Neural cell (in vitro differentiated cells): ENCODE measurements around the gene FSCN2. TPM values are rescaled to one million over a fixed set of nuclear protein-coding genes. Genes with fewer than 3 reads are reported as not detected.

Experiments
- H2AFZ ChIP-seq: fragments of 200-600, 300-800 bp; sonication (generic), shearing (Covaris generic); 2 replicates; pipeline ENCODE4 v1.6.0; 2014; ENCODE audit warnings: low read depth, mild to moderate bottlenecking, antibody characterized with exemption, low read length, moderate library complexity
- H3F3A ChIP-seq: fragments of 200-600 bp; shearing (Covaris generic); 2 replicates; pipeline ENCODE4 v1.6.1; 2016; ENCODE audit warnings: mild to moderate bottlenecking, moderate library complexity, mixed read lengths, antibody characterized with exemption, low read length; ENCODE audit not compliant: insufficient read depth, poor library complexity, severe bottlenecking
- H3K27ac ChIP-seq: fragments of 200-600, 300-800 bp; sonication (generic), shearing (Covaris generic); 2 replicates; pipeline ENCODE4 v1.5.1; 2014; ENCODE audit warnings: mild to moderate bottlenecking, low read length, moderate library complexity
- H3K27me3 ChIP-seq: fragments of 300-800, 200-600 bp; sonication (generic), shearing (Covaris generic); 2 replicates; pipeline ENCODE4 v1.6.0; 2014; ENCODE audit warnings: mild to moderate bottlenecking, low read depth, low read length, moderate library complexity; ENCODE audit not compliant: insufficient read depth
- H3K36me3 ChIP-seq: fragments of 300-800, 200-600 bp; sonication (generic), shearing (Covaris generic); 2 replicates; pipeline ENCODE4 v1.5.1; 2014; ENCODE audit warnings: mild to moderate bottlenecking, antibody characterized with exemption, low read length, moderate library complexity; ENCODE audit not compliant: insufficient read depth
- H3K4me2 ChIP-seq: fragments of 300-800, 200-600 bp; sonication (generic), shearing (Covaris generic); 2 replicates; pipeline ENCODE4 v1.6.0; 2014; ENCODE audit warnings: mild to moderate bottlenecking, low read length
- H3K4me3 ChIP-seq: fragments of 300-800, 200-600 bp; sonication (generic), shearing (Covaris generic); 2 replicates; pipeline ENCODE4 v1.5.1; 2014; ENCODE audit warnings: mild to moderate bottlenecking, low read length, moderate library complexity
- H3K79me2 ChIP-seq: fragments of 200-600 bp; shearing (Covaris generic); replicated peaks from 2 replicates; pipeline ENCODE4 v1.6.0; 2014; ENCODE audit warnings: mild to moderate bottlenecking, low read length, moderate library complexity; ENCODE audit not compliant: insufficient read depth
- H3K9ac ChIP-seq: fragments of 300-800, 200-600 bp; sonication (generic), shearing (Covaris generic); 2 replicates; pipeline ENCODE4 v1.6.1; 2016; ENCODE audit warnings: mild to moderate bottlenecking, low read length, mixed read lengths
- H3K9me2 ChIP-seq: fragments of 200-600 bp; shearing (Covaris generic); 2 replicates; pipeline ENCODE4 v1.6.1; 2016; ENCODE audit warnings: mild to moderate bottlenecking, low read length, mixed read lengths; ENCODE audit not compliant: insufficient read depth
- H3K9me3 ChIP-seq: fragments of 200-600, 300-800 bp; sonication (generic), shearing (Covaris generic); 2 replicates; pipeline ENCODE4 v1.6.1; 2016; ENCODE audit warnings: mild to moderate bottlenecking, mixed run types, low read length, moderate library complexity, mixed read lengths
- H4K20me1 ChIP-seq: fragments of 200-600 bp; shearing (Covaris generic); 2 replicates; pipeline ENCODE4 v1.6.1; 2016; ENCODE audit warnings: mild to moderate bottlenecking, mixed run types; ENCODE audit not compliant: insufficient read depth
- EP300 ChIP-seq: fragments of 450-650 bp; conservative IDR thresholded peaks from 2 replicates; pipeline ENCODE4 v1.6.1; 2014; ENCODE audit warnings: antibody characterized with exemption, mild to moderate bottlenecking, moderate library complexity; ENCODE audit not compliant: poor library complexity, severe bottlenecking
- EZH2 ChIP-seq: fragments of 200-600, 300-800 bp; shearing (Covaris generic), sonication (generic); IDR thresholded peaks from 2 replicates; pipeline ENCODE4 v1.6.1; 2014; ENCODE audit warnings: antibody characterized with exemption, low read length, borderline replicate concordance, mild to moderate bottlenecking; ENCODE audit not compliant: insufficient read depth, poor library complexity, severe bottlenecking
- MXI1 ChIP-seq: fragments of 450-650 bp; conservative IDR thresholded peaks from 2 replicates; pipeline ENCODE4 v1.6.1; 2014; ENCODE audit warnings: antibody characterized with exemption, mild to moderate bottlenecking; ENCODE audit not compliant: poor library complexity, severe bottlenecking
- POLR2AphosphoS5 ChIP-seq: IDR thresholded peaks from 2 replicates; pipeline ENCODE4 v1.6.1; 2012
- RAD21 ChIP-seq: fragments of 450-650 bp; conservative IDR thresholded peaks from 2 replicates; pipeline ENCODE4 v1.6.1; 2014; ENCODE audit warnings: antibody characterized with exemption, mild to moderate bottlenecking, moderate library complexity
- SMC3 ChIP-seq: fragments of 450-650 bp; conservative IDR thresholded peaks from 2 replicates; pipeline ENCODE4 v1.6.1; 2014; ENCODE audit warnings: antibody characterized with exemption, mild to moderate bottlenecking, moderate library complexity; ENCODE audit not compliant: poor library complexity
- TAF1 ChIP-seq: IDR thresholded peaks from 2 replicates; pipeline ENCODE4 v1.6.1; 2012; ENCODE audit warnings: low read depth
- polyA plus RNA-seq: library from polyadenylated mRNA; depleted of rRNA; stranded (reverse); fragments of >200 nt; gene quantifications from 2 replicates; pipeline ENCODE4 v1.2.3, GENCODE V29; 2014
- TF ChIP-seq, protein P1 (sequence below): IDR thresholded peaks from 2 replicates; pipeline ENCODE4 v1.6.1; 2012; ENCODE audit warnings: borderline replicate concordance
- TF ChIP-seq, protein P2 (sequence below): fragments of 450-650 bp; IDR thresholded peaks from 2 replicates; pipeline ENCODE4 v1.5.1; 2014; ENCODE audit warnings: antibody characterized with exemption, mild to moderate bottlenecking, moderate library complexity; ENCODE audit not compliant: poor library complexity, severe bottlenecking

The FSCN2 gene
- polyA plus RNA-seq, 1 donor from 2014 or later: 4.8 TPM

DNA sequence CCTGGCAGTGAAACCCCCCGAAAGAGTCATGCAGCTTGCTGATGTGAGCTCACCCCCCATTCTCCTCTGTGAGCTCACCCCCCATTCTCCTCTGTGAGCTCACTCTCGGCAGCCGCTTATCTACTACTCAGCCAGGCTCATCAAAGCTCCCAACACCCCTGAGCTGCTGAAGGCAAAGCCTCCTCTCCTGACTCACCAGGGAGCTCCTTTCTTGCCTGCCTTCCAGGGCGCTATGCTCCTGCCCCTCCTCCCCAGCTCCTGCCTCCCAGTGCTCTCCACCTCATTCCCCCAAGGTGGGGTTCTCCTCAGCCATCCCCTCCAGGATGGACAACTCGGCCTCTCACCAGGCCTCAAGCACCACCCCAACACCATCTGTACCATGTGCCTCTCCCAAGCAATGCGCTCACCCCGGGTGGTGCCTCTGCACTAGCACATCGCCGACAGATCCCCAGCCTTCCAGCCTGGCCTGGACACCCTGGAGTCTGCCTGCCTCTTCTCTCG is 51.7 kb downstream of the FSCN2 start:
- no peak overlapping the region for H3K27ac ChIP-seq
- no peaks in the 10 kb centered on the region for H3K79me2 ChIP-seq
- no peak overlapping the region for H2AFZ ChIP-seq
- no peak overlapping the region for H3K4me3 ChIP-seq
- H3K9me2 ChIP-seq: no peaks in the 10 kb centered on the region
- peaks cover 4% of the 10 kb centered on the region for H3K36me3 ChIP-seq
- H3K4me2 ChIP-seq: no peak overlapping the region
- H3K27me3 ChIP-seq: no peaks in the 10 kb centered on the region
- H4K20me1 ChIP-seq: no peaks in the 10 kb centered on the region
- TF ChIP-seq, protein P1, sequence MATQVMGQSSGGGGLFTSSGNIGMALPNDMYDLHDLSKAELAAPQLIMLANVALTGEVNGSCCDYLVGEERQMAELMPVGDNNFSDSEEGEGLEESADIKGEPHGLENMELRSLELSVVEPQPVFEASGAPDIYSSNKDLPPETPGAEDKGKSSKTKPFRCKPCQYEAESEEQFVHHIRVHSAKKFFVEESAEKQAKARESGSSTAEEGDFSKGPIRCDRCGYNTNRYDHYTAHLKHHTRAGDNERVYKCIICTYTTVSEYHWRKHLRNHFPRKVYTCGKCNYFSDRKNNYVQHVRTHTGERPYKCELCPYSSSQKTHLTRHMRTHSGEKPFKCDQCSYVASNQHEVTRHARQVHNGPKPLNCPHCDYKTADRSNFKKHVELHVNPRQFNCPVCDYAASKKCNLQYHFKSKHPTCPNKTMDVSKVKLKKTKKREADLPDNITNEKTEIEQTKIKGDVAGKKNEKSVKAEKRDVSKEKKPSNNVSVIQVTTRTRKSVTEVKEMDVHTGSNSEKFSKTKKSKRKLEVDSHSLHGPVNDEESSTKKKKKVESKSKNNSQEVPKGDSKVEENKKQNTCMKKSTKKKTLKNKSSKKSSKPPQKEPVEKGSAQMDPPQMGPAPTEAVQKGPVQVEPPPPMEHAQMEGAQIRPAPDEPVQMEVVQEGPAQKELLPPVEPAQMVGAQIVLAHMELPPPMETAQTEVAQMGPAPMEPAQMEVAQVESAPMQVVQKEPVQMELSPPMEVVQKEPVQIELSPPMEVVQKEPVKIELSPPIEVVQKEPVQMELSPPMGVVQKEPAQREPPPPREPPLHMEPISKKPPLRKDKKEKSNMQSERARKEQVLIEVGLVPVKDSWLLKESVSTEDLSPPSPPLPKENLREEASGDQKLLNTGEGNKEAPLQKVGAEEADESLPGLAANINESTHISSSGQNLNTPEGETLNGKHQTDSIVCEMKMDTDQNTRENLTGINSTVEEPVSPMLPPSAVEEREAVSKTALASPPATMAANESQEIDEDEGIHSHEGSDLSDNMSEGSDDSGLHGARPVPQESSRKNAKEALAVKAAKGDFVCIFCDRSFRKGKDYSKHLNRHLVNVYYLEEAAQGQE: no peak
- no peak for TF ChIP-seq TAF1
- TF ChIP-seq EP300: no peak
- no peak for TF ChIP-seq POLR2AphosphoS5
- no peak for TF ChIP-seq RAD21
- TF ChIP-seq, protein P2, sequence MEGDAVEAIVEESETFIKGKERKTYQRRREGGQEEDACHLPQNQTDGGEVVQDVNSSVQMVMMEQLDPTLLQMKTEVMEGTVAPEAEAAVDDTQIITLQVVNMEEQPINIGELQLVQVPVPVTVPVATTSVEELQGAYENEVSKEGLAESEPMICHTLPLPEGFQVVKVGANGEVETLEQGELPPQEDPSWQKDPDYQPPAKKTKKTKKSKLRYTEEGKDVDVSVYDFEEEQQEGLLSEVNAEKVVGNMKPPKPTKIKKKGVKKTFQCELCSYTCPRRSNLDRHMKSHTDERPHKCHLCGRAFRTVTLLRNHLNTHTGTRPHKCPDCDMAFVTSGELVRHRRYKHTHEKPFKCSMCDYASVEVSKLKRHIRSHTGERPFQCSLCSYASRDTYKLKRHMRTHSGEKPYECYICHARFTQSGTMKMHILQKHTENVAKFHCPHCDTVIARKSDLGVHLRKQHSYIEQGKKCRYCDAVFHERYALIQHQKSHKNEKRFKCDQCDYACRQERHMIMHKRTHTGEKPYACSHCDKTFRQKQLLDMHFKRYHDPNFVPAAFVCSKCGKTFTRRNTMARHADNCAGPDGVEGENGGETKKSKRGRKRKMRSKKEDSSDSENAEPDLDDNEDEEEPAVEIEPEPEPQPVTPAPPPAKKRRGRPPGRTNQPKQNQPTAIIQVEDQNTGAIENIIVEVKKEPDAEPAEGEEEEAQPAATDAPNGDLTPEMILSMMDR: no peak
- no peak for TF ChIP-seq MXI1
- no peak for TF ChIP-seq EZH2
- no peak for TF ChIP-seq SMC3
- no peaks in the 10 kb centered on the region for H3F3A ChIP-seq
- H3K9ac ChIP-seq: no peak overlapping the region
- H3K9me3 ChIP-seq: no peaks in the 10 kb centered on the region

GRCh38 chr17:81580481-81580880 is 52.3 kb downstream of the FSCN2 start:
- Histone ChIP-seq H3K9me2 (no peaks in the 10 kb centered on the region), H3K4me3 (no peak overlapping the region), H3K27ac (no peak overlapping the region), H3K9me3 (no peaks in the 10 kb centered on the region), H2AFZ (no peak overlapping the region), H3K9ac (no peak overlapping the region), H4K20me1 (no peaks in the 10 kb centered on the region), H3K36me3 (peaks cover 4% of the 10 kb centered on the region), H3K4me2 (no peak overlapping the region), H3F3A (no peaks in the 10 kb centered on the region), H3K79me2 (no peaks in the 10 kb centered on the region), H3K27me3 (no peaks in the 10 kb centered on the region)
- TF ChIP-seq, protein P2: no peak
- TF ChIP-seq MXI1 (no peak), RAD21 (no peak)
